CD4-positive, alpha-beta T cell treated with Interleukin-6 at 100 ng/mL for 8 hours (primary cell): ENCODE data around the gene PAX6.

Source experiments
- DNase-seq: peaks from one replicate; pipeline ENCODE4 v3.0.0-alpha.2; 2020; ENCODE audit warnings: mixed read lengths, low spot score

PAX6 gene

DNA sequence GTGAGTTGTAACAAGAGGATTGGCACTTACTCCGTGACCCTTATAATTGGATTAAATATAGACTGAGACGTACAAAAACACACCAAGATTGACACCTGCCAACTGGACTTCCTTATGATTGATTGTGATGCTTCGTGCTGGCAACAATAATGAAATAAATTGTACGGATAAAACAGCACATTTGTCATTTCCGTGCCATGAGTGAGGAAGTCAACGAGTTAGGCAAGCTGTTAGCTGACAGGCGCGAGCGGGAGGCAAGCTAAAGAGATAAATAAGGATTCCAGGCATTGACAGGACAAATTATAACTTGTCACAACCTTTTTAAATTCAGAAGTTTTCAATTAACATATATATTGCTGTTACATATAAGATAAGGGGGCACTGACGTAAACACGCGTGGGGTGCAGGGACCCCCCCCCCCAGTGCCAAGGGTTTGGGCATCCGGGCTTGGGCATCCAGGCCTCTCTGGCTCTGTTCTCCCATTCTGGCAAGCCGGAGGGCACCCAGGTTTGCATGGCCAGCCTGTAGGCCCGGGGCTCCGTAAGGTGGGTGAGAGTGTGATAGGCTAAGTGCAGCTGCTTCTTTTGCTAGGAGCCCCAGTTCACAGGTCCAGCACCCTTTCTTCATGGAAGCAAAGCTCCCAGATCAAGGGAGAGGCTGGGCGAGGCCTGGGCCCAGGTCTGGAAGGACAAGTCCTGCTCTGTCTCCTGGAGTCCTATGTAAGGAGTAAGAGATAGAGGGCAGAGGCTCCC, 11.2 kb upstream of the PAX6 start:
- DNase-seq: no peak

DNA sequence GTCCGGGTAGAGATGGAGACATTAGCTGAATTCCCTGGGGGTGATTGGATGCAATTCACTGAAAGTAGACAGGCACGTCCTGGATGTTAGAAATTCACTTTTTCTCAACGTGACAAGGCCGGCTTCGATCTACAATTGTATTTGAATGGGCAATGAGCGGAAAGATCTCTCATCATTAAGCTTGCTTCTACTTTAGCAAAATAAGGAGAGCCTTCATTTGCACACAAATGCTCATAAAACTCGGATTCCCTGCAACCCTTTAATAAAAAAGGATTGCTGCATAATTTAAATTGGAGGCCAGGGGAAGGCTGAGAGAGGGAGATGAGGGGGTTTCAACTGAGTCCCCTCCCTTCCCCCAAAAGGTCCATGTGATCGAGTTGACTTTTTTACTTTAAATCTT, 10.6 kb upstream of the PAX6 start:
- DNase-seq: no peak

DNA sequence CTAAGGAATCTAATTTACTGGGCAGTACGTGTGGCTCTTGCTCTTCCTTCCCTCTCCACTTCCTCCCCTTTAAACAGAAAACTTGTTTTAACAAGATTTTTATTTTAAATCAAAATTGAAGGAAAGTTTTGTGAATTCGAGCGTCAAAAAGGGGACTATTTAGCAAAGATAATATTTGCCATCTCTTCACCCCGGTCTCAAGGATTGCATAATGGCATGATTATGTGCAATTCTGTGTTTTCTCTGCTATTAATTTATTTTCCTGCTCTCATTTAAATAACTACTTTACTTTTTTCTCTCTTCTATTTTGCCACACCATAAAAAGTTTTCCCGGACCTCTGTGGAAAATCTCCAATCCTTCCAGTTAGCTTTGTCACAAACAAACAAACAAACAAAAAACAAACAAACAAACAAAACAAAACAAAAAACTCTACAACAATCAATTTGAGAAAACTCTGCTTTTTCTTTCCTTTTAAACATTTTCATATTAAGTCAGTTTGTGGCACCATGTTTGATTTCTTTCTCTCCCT, 10.2 kb upstream of the PAX6 start:
- no peak for DNase-seq

DNA sequence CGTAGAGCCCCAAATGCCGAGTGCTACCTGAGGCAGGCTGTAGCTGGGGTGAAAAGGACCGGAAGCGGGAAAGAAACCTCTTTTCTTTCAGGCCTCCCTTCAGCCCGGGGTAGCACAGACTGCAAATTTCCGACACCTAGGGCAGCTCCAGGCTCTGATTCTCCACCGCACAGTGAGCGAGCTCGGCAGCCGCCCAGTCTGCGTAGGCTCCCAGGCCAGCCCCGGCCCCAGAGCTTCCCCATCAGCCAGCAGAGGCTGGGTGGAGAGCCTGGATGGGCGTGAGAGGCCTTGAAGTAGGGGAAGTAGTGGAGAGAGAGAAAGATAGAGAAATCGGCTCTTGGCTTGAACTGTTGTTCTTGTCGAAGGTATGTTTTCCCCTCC, 9.3 kb upstream of the PAX6 start:
- no peak for DNase-seq

DNA sequence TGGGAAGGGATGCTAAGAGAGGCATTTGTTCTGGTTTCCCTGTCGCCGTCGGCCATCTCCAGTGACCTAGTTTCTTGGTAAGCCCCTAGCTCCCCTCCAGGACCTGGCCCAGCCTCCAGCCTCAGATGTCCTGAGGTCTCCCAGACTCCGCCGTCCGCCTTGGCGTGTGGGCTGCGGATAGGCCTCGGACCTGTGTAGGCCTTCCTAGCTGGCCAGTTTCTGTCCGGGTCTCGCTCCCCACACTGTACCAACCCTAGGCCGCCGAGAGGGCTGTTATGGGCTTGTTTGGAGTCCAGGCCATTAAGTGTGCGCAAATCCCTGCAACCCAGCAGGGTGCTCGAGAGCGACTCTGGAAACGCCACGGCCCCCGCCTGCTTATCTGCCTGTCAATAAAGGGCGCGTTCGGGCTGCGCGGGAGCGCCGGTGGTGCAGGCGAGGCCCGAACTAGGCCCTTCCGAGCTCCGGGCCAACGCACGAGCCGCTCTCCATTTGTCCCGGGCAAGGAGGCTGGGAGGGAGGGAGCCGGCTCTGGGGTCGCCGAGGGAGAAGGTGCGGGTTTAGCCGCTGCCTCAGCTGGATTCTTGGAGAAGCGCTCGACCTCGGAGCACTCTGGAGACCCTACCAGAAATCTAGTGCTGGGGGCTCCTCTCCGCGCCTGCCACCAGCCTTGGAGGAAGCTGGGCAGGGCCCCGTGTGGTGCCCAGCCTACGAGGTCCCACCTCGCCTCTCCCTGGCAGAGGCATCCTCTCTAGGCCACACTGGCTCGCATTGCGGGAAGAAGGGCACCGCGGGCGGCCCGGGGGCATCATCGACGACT, 8.7 kb upstream of the PAX6 start:
- no peak for DNase-seq

DNA sequence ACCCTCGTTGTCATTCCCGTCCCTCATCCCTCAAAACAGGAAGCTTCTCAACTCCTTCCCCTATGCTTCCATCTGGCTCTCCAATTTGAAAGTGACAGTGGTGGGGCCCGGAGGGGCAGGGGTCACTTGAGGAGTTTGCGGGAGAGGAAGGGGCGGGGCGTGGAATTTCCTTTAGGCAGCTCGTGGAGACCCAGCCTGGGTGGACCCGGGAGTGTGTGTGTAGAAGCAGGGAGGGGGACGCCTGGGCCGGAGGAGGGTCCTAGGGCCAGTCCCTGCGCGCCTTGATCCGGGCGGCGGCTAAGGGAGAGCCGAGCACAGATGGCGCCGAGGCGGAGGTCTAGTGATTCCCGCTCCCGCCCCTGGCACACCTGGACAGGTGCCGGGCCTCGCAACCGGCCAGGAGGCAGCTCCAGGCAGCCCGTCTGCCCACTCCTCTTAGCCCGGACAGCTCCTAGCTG, 7.8 kb upstream of the PAX6 start:
- no peak for DNase-seq

DNA sequence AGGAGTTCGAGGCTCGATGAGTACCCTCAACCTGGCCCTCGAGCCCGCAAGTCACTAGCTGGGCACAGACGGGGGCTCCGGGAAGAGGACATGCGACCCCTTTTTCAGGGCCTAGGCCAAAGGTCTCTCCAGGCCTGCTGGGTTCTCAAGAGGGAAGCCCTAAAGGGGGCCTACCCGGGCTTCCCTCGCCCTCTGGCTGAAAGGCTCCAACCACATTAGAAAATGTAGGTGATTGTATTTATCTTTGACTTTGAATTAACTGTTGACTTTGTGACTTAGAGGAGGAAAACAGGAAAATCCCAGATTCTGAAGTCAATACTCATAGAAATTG, 7.3 kb upstream of the PAX6 start:
- no peak for DNase-seq

DNA sequence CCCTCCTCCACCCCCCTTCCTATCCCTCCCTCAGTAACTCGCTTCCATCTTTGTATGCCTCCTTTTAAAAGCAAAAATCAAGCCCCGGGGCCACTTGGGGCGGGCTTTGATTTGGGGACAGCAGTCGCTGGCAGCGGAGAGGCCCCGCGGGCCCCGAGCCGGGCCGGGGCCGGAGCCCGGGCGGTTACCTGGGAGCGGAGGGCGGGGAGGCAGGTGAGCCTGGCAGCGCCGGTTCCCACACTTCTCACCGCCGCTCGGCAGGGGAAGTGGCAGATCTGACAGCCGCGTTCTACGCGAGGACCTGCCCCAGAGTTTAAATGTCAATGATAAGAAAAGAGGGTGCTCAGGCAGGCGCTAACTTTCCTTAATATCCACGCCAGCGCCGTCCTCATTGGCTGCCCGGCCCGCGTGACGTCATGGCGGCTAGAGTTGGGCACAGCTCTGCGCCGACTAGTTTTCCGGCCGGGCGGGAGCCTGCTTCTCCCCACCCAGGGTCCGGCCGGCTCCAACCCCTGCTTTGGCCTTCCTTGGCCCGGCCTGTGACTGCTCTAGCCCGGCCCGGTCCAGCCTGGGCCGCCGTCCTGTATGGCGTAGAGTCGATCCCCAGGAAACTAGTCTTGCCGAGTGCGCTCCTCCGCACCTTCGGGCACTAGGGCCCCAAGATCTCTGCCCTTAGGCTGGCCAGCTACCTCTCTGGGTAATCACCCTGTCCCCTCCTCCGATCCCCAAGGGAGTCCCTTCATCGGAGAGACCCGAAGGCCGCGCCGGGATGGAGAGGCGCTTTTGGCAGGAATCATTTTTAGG, 6.7 kb upstream of the PAX6 start:
- DNase-seq: no peak

DNA sequence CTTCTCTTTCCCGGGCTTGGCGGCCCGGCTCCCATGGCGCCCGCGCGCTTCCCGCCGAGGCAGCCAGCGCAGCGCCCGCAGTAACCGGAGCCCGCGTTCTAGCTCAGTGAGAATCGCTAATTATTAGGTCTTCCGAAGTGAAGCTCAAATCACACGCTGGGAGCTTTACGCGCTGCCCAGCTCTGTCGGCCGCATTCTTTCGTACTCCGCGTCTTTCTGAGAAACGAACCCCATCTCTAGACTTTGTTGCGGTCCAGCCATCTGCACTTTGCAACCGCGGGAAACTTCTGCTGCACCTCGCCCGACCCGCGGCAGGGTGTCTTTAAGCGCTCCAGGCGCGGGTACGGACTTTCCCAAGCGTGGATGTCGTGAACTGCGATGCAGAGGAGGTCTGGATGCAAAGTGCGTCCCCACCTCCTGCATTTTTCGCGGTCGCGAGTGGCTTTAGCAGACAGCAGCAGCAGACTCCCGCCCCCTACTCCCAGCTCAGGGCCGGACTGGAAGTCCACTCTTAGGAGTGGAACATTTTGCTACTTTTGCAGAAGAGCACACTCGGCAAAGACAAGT, 6.0 kb upstream of the PAX6 start:
- DNase-seq: no peak

DNA sequence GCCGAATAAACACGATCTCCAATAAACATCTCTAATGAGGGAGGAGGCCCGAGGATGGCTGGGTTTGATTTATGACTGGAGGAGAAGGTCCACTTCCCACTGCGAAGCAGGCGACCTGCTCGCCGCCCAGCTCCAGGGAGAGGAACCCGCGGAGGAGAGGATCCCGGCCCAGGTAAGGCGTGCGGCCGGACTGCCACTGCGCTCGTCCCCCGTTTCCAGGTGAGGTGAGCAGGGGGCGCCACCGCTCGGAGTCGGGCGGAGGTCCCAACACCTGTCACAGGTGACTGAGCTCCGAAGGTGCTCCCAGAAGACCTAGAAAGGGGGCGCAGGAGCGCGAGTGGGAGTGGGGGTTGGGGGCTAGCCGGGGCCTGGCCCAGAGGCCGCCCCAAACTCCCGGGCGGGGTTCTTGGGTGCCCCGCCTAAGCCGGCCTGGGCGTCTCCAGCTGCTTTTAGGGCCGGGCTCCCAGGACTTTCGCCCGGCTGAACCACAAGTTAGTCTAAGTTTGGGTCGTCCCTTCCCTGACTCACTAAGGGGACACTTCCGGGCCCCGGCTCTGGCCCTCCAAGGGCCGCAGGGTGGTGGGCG, 5.4 kb upstream of the PAX6 start:
- no peak for DNase-seq

DNA sequence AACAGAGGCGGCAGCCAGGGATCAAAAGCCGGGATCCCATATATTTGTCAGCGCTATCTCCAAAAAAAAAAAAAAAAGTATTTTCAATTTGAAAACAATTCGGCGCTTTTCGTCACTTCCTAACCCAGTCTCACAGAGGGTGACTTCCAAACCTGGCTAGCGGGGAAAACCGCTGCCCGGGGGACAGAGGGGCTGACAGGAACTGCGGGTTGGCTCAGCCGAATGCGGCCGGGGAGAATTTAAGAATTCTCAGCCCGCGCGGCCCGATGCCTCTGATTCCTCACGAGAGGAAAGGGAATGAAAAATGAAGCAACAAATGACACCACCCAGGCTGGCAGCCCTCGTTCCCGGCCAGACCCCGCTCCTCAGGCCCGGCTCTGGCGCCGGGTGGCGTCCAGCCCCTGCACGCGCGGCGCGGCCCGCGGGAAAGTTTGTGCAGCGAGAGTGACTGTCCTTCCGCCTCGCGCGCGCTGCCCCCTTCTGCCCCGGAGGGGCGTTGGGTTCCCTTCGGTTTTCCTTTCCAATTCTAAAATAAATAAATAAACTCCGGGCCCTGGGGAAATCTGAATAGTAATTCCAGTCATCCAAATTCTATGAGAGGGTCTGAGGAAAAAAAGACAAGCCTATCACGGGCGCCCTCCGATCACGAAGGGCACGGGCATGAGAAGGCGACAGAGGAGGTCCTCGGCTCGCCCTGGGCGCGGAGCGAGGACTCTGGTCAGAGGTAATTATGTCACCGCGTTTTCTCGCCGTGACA, 4.8 kb upstream of the PAX6 start:
- DNase-seq: no peak

DNA sequence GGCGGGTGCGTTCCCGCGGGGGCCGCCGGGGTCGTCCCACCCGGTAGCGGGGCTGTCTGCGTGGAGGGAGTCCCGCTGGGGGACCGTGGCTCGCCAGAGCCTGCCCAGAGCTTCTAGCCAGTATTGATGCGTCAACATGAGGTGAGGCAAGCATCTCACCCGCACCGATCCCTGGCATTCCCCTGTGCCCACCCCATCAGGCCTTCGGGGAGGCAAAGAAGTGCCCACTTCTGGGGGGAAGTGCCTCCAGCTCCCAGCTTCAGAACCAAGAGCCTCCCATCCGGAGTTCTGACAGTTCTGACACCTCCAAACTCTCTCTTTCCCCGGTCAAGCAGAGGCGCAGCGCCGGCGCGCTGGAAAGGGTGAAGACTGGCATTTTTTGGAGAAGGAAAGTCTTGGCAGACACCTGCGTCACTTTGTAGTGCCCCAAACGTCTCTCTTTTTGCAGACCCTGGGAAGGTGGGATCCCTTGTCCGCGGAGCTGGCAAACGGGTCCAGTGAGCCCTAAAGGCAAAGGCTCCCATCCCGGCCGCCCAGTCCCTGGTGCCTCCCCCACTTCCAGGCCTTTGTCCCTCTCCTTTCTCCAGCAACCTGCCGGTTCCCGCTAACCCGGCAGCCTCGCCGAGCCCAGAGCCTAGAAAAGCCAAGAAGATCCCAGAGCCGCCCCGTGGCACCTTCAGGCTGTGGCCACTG, 3.2 kb upstream of the PAX6 start:
- DNase-seq: no peak

DNA sequence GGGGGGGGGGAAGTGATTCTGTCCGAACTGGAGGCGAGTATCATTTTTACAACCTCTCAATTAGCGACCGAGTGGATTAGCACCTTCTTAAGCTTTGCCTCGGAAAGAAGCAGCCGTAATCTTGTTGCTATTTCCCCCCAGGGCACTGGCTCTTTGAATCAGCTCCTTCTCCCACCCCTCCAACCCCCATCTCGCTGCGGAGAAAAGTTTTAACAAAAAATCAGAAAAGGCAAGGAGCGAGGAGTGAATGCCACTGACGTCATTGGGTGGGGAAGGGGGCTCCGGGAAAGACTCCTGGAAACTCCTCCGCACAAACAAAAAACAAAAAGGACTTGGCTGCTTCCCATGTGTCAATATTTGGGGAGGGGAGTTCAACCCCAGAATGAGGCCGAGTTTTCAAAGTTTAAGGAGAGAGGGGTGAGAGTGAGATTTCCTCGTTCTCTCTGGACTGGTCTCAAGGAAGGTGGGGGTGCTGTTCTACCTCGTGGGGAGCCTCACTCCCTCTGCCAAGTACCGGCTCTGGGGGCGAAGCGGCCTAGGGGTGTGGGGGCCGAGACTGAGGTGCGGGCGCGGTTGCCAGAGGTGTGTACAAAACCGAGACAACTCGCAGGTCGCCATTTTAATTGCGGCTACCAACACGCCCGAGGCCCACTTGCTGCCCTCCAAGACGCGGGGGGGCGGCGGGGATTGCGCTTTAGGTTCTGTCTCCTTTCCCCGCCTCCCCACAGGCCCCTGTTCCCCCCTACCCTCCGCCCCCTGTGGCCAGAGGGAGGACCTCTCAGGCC, 2.5 kb upstream of the PAX6 start:
- no peak for DNase-seq

DNA sequence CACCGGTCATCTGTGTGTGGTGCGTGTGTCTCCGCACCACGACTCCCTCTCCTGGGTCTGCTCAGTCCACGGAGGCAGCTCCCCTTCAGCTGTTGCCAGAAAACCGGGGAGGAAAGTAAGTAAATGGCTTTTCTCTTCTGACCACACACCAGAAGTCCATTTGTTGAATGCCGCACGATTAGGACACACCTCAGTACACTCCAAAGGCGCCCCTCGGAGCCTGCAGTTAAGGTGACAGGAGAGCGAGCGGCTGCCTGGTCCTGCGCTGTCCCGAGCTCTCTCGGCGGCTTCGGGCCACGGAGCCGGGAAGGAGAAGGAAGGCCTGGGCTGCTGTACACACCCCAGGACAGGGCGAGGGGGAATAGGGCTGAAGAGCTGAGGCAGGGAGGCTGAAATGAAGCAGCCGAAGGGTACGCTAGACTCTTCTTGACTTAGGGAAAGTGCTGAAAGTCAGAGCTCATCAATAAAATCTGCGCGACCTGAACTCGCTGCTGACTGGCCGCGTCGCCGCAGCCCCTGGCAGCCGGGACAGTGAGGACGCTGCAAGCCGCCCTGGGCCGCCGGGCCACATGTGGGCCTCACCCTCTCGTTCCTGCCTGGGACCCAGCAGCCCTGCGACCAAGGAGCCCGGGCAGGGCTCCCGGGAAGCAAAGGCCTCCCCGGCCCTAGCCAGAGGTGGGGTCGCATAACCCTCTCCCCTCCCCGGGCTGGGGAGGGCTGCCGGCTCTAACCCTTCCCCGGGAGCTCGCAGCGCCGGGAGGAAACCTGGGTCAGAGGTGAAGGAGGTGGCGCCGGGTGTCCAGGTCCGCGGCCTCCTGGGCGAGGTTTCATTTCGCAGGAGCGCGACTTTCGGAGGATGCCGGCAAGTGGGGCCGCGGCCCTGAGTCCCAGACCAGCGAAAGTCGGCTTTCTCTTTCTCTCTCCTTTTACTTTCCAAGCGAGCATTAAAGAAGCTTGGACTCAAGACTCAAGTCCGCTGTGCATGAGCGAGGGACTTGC, 1.6 kb upstream of the PAX6 start:
- no peak for DNase-seq

DNA sequence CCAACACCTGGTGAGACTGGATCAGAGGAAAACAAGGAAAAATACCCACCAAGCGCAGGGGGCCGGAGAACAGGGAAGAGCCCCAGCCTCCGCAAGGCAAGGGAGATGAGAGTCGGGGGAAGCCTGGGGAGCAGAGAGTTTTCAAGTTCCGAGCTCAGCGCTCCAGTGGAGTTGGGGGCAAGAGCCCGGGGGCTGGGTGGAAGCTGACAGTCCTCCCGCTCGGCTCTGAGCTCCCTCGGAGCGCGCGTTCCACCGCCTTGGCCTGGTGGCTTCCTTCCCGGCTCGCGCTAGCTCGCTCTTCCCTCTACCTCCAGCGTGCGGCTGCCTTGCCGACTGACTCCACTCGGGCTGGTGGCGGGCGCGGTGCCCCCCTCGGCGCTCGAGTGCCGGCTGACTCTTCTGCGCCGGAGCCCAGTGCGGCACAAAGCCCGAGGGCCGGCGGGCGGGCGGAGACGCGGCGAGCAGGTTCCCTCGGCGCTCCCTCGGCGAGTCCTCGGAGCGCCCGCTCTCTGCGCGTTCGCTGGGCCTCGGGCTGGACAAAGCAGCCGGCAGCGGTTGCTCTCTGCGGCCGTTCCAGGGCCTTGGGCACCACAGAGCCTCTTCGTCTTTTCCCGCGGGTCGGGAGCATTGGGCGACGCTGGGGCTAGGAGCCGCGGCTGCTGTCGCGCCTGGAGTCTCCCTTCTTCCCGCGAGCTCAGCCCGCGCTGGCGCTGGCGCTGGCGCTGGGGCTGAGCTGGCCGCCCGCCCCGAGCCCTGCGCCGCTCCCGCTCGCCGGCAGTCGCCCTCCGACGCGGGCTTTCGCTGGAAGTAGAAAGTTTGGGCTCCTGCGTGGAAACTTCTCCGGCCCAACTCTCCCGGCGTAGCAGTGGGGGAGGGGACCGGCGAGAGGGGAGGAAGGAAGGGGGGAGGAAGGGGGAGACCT, 1.0 kb downstream of the PAX6 start:
- no peak for DNase-seq

DNA sequence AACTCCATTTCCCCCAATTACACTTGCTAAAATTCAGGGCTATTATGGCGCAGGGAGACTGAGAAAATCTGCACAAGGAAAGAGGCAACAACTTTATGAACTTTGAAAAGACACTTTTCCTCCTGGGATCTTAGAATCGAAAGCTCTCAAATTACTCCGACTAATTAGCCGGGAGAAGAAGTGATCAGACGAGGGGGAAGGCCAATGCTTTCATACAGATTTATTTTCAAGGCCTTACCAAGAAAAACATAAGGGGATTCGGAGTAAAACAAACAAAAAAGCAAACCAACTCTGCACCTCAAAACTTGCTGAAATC, 1.6 kb downstream of the PAX6 start:
- no peak for DNase-seq

DNA sequence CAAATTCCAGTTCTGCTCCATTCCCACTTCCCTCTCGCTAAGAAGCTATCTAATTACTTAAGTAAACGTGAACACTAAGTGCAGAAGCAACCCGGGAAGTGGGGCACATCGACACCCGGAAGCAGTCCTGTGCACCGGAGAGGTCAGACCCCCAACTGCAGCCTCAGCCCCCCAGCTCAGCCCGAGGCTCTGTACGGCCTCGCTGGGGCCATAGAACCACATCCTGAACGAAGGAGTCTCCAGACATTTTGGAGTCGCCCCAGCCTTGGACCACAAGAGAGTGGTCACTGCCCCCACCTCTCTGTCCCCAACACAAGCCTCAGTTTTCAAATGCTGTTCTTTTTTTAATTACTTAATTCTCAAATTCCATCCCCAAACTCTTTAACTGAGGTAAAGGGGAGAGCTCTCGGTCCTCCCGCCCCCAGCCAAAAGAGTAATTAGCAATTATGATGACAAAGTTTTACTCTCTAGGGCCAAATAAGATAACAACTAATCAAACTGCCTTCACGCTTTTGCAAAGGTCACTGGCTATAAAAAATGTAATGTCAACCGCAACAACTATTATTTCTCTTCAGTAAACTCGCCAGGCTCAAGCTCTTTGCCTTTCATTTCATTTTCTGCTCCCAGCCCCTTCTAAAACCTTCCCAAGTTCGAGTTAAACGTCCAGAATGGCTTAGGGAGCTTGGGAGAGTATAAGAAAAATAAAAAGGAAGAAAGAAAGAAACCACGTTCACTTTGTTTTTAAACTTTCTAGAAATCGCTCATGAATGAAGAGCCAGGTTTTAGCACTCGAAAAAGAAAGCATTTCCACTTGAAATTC, 2.2 kb downstream of the PAX6 start:
- DNase-seq: no peak
